SK-N-SH (cell line): Measurements from ENCODE around the gene MN1. TPM values are rescaled to one million over a fixed set of nuclear protein-coding genes. Genes with fewer than 3 reads are reported as not detected.

ENCODE experiments used
- CTCF ChIA-PET: fragments of 300-600, 350-600 bp; formaldehyde crosslinking; extraction: SDS; loops from one replicate; lab custom pipeline; 2021; lab: Yijun Ruan, JAX
- POLR2A ChIA-PET: fragments of 350-600 bp; sonication (Branson Sonifier 250); formaldehyde crosslinking; extraction: SDS; loops from one replicate; lab custom pipeline; 2020; ENCODE audit warnings: antibody characterized with exemption, inconsistent platforms; lab: Yijun Ruan, JAX
- DNase-seq: peaks from one replicate; pipeline ENCODE4 v3.0.0; 2012
- H2AFZ ChIP-seq: fragments of 200-600 bp; sonication (generic); 2 replicates; pipeline ENCODE4 v1.8.1; 2016; ENCODE audit warnings: antibody characterized with exemption, mild to moderate bottlenecking, low read depth
- H3F3A ChIP-seq: fragments of 200-600 bp; sonication (generic); replicated peaks from 2 replicates; pipeline ENCODE3; 2016; ENCODE audit warnings: antibody characterized with exemption, mild to moderate bottlenecking; ENCODE audit not compliant: insufficient read depth
- H3K27ac ChIP-seq, 2 experiments: fragments of 200-500 bp in 1 of 2; fragments of 200-600 bp in 1 of 2; sonication (Bioruptor generic) in 1 of 2; sonication (generic), shearing (Covaris generic) in 1 of 2; 2 replicates each; pipeline versions ENCODE4 v1.5.1 to v1.6.1; 2014 to 2016; ENCODE audit warnings: low read depth in 2 of 2, inconsistent platforms in 1 of 2, low read length in 1 of 2, mild to moderate bottlenecking in 1 of 2, mixed read lengths in 1 of 2
- H3K27me3 ChIP-seq: fragments of 200-600 bp; sonication (generic), shearing (Covaris generic); 2 replicates; pipeline ENCODE4 v1.6.1; 2016; ENCODE audit warnings: mixed run types; ENCODE audit not compliant: insufficient read depth
- H3K36me3 ChIP-seq, 2 experiments: fragments of 200-500 bp in 1 of 2; fragments of 200-600 bp in 1 of 2; sonication (Bioruptor generic) in 1 of 2; sonication (generic) in 1 of 2; replicated peaks in 1 of 2; 2 replicates each; pipeline versions ENCODE3 to v1.5.1; 2014 to 2016; ENCODE audit warnings: low read length in 1 of 2, mild to moderate bottlenecking in 1 of 2; ENCODE audit not compliant: insufficient read depth in 2 of 2, control insufficient read depth in 1 of 2
- H3K4me1 ChIP-seq, 2 experiments: fragments of 200-500 bp in 1 of 2; fragments of 200-600 bp in 1 of 2; sonication (Bioruptor generic) in 1 of 2; sonication (generic), shearing (Covaris generic) in 1 of 2; 2 replicates each; pipeline versions ENCODE4 v1.5.1 to v1.6.1; 2014 to 2016; ENCODE audit warnings: low read depth in 1 of 2, low read length in 1 of 2, mixed run types in 1 of 2; ENCODE audit not compliant: insufficient read depth in 2 of 2, control insufficient read depth in 1 of 2
- H3K4me2 ChIP-seq: fragments of 200-600 bp; sonication (generic), shearing (Covaris generic); 2 replicates; pipeline ENCODE4 v1.6.1; 2017; ENCODE audit warnings: mixed run types
- H3K4me3 ChIP-seq, 2 experiments: fragments of 200-500 bp in 1 of 2; fragments of 200-600 bp in 1 of 2; sonication (Bioruptor generic) in 1 of 2; sonication (generic), shearing (Covaris generic) in 1 of 2; 2 replicates each; pipeline versions ENCODE4 v1.5.1 to v1.8.1; 2014 to 2016; ENCODE audit warnings: low read depth in 2 of 2, inconsistent platforms in 1 of 2, low read length in 1 of 2, mild to moderate bottlenecking in 1 of 2, mixed read lengths in 1 of 2, moderate library complexity in 1 of 2
- H3K79me2 ChIP-seq: fragments of 200-600 bp; sonication (generic); 2 replicates; pipeline ENCODE4 v1.8.1; 2017; ENCODE audit warnings: mild to moderate bottlenecking; ENCODE audit not compliant: insufficient read depth
- H3K9ac ChIP-seq: fragments of 200-600 bp; sonication (generic); 2 replicates; pipeline ENCODE4 v1.6.1; 2017; ENCODE audit warnings: mixed run types
- H3K9me2 ChIP-seq: fragments of 200-600 bp; sonication (generic); 2 replicates; pipeline ENCODE4 v1.6.1; 2017; ENCODE audit warnings: mixed run types
- H3K9me3 ChIP-seq: fragments of 200-600 bp; sonication (generic); 2 replicates; pipeline ENCODE4 v1.6.1; 2017; ENCODE audit warnings: mixed run types, mild to moderate bottlenecking, moderate library complexity
- H4K20me1 ChIP-seq: fragments of 200-600 bp; sonication (generic); 2 replicates; pipeline ENCODE4 v1.6.1; 2017; ENCODE audit warnings: mild to moderate bottlenecking, mixed run types; ENCODE audit not compliant: insufficient read depth
- CHD2 ChIP-seq: fragments of 150-350 bp; IDR thresholded peaks from 2 replicates; pipeline ENCODE4 v1.6.1; 2018; ENCODE audit warnings: low read length; ENCODE audit not compliant: partially characterized antibody
- ELF1 ChIP-seq: IDR thresholded peaks from 2 replicates; pipeline ENCODE4 v1.4.0; 2012
- EP300 ChIP-seq, 2 experiments: IDR thresholded peaks; 2 replicates each; pipeline versions ENCODE4 v1.4.0 to v1.6.1; 2012; ENCODE audit warnings: borderline replicate concordance in 1 of 2, low read depth in 1 of 2, low read length in 1 of 2
- EZH2phosphoT487 ChIP-seq: fragments of 200-600 bp; sonication (generic); IDR thresholded peaks from 2 replicates; pipeline ENCODE4 v1.6.1; 2017; ENCODE audit warnings: low read depth, mixed run types, mild to moderate bottlenecking, antibody characterized with exemption, moderate library complexity, borderline replicate concordance
- FOXJ3 ChIP-seq: sonication (generic); formaldehyde crosslinking; IDR thresholded peaks from 2 replicates; pipeline ENCODE4 v1.5.1; 2020; ENCODE audit warnings: mild to moderate bottlenecking, missing genetic modification reagents
- GABPA ChIP-seq: IDR thresholded peaks from 2 replicates; pipeline ENCODE4 v1.4.0; 2012; ENCODE audit warnings: low read depth, mild to moderate bottlenecking
- GATA2 ChIP-seq: sonication (generic); formaldehyde crosslinking; IDR thresholded peaks from 2 replicates; pipeline ENCODE4 v1.5.0; 2020; ENCODE audit warnings: mild to moderate bottlenecking, missing genetic modification reagents
- IRF3 ChIP-seq: fragments of 150-350 bp; IDR thresholded peaks from 2 replicates; pipeline ENCODE4 v1.6.1; 2016; ENCODE audit warnings: mild to moderate bottlenecking, low read depth, low read length
- MAX ChIP-seq: IDR thresholded peaks from 2 replicates; pipeline ENCODE4 v1.4.0; 2012; ENCODE audit warnings: low read depth
- NFIC ChIP-seq: IDR thresholded peaks from 2 replicates; pipeline ENCODE4 v1.4.0; 2012; ENCODE audit warnings: borderline replicate concordance
- NRF1 ChIP-seq: IDR thresholded peaks from 2 replicates; pipeline ENCODE4 v1.6.1; 2012; ENCODE audit warnings: low read depth, mild to moderate bottlenecking, low read length
- PBX3 ChIP-seq: IDR thresholded peaks from 2 replicates; pipeline ENCODE4; 2012
- RAD21 ChIP-seq: IDR thresholded peaks from 2 replicates; pipeline ENCODE4 v1.6.1; 2012; ENCODE audit warnings: mild to moderate bottlenecking, low read length
- RCOR1 ChIP-seq: fragments of 150-350 bp; IDR thresholded peaks from 2 replicates; pipeline ENCODE4 v1.6.1; 2017; ENCODE audit warnings: antibody characterized with exemption, low read length
- SMC3 ChIP-seq: IDR thresholded peaks from 2 replicates; pipeline ENCODE4 v1.6.1; 2012; ENCODE audit warnings: low read depth, low read length, improper control_type of control experiment
- TAF1 ChIP-seq: IDR thresholded peaks from 2 replicates; pipeline ENCODE4 v1.6.1; 2012; ENCODE audit warnings: low read depth, mild to moderate bottlenecking, low read length, moderate library complexity, borderline replicate concordance
- TCF12 ChIP-seq: IDR thresholded peaks from 2 replicates; pipeline ENCODE4 v1.4.0; 2012
- ZBTB33 ChIP-seq: IDR thresholded peaks from 2 replicates; pipeline ENCODE4 v1.4.0; 2012; ENCODE audit warnings: low read depth, borderline replicate concordance
- WGBS: methylation state at CpG from one replicate; pipeline ENCODE4 v1.1.6; 2017; ENCODE audit warnings: low lambda C conversion rate; 5-methylcytosine and 5-hydroxymethylcytosine counted together
- polyA plus RNA-seq, 3 experiments: library from polyadenylated mRNA; depleted of rRNA; stranded (reverse); fragments of >200 nt; gene quantifications; 2 replicates each; pipeline ENCODE4 v1.2.3, GENCODE V29; 2012

MN1 gene
- polyA plus RNA-seq, 1 of the 3 experiments (the other 2 are of a cell fraction): 0.20 TPM

- Histone ChIP-seq H3K9ac (no peak overlapping the region), H3K4me1 (peaks cover 0 to 17% of the 10 kb centered on the region in 2 experiments; a peak in 1 of 4 replicates), H3K4me3 (no peak overlapping the region), H3K79me2 (no peaks in the 10 kb centered on the region), H3K27me3 (no peaks in the 10 kb centered on the region), H2AFZ (no peak overlapping the region), H3K36me3 (no peaks in the 10 kb centered on the region), H4K20me1 (no peaks in the 10 kb centered on the region), H3K27ac (no peak overlapping the region), H3K4me2 (no peak overlapping the region), H3K9me2 (no peaks in the 10 kb centered on the region)
- no peak for DNase-seq
- ChIA-PET POLR2A (no interaction called here), CTCF (interaction anchor here (1.3 kb wide), 1 partner anchor 23 kb away, joined by 4 read pairs; no protein-coding TSS in a partner anchor)
- 84% methylated on average over 17 of the region's 18 CpGs for WGBS
- TF ChIP-seq ELF1 (no peak), TAF1 (no peak), SMC3 (no peak), MAX (no peak), IRF3 (no peak), RAD21 (no peak), NFIC (no peak)
- TF ChIP-seq, all 33 proteins: peak for 0
- Histone ChIP-seq H3K9me3 (no peaks in the 10 kb centered on the region), H3F3A (no peaks in the 10 kb centered on the region)
Measured at GRCh38 chr22:27808451-27809225, 7.1 kb upstream of the MN1 start.

GRCh38 chr22:27805841-27806240, 4.3 kb upstream of the MN1 start:
- H3K4me1 ChIP-seq: peaks cover 0 to 14% of the 10 kb centered on the region in 2 experiments; a peak in 1 of 4 replicates
- H3K4me3 ChIP-seq: no peak overlapping the region
- H3K9ac ChIP-seq: no peak overlapping the region
- no peak overlapping the region for H2AFZ ChIP-seq
- no peaks in the 10 kb centered on the region for H3K9me3 ChIP-seq
- H4K20me1 ChIP-seq: no peaks in the 10 kb centered on the region
- no peak overlapping the region for H3K27ac ChIP-seq
- H3K36me3 ChIP-seq: no peaks in the 10 kb centered on the region
- CTCF ChIA-PET: no interaction called here
- no peaks in the 10 kb centered on the region for H3K27me3 ChIP-seq
- no peaks in the 10 kb centered on the region for H3K79me2 ChIP-seq
- H3K4me2 ChIP-seq: no peak overlapping the region
- H3F3A ChIP-seq: peaks cover 5% of the 10 kb centered on the region
- no peak for DNase-seq
- TF ChIP-seq RAD21: no peak
- no peak for TF ChIP-seq IRF3
- no peak for TF ChIP-seq ZBTB33
- TF ChIP-seq TCF12: no peak
- TF ChIP-seq SMC3: no peak
- TF ChIP-seq TAF1: no peak
- no peak for TF ChIP-seq ELF1
- TF ChIP-seq GATA2 (CRISPR knock-in tag): no peak
- no peak for TF ChIP-seq RCOR1
- TF ChIP-seq NRF1: no peak
- TF ChIP-seq FOXJ3 (CRISPR knock-in tag): no peak
- TF ChIP-seq EP300 (IDR thresholded peaks at IDR 0.05; ENCODE audit: borderline replicate concordance in 1 of 2, low read depth in 1 of 2, low read length in 1 of 2): no peak
- TF ChIP-seq EZH2phosphoT487: no peak
- TF ChIP-seq GABPA: no peak
- no peak for TF ChIP-seq CHD2
- no peak for TF ChIP-seq PBX3
- H3K9me2 ChIP-seq: no peaks in the 10 kb centered on the region
- 84% methylated on average over 7 of the region's 7 CpGs for WGBS
- POLR2A ChIA-PET: no interaction called here
